ENCODE data around the gene TPM2.

GRCh38 chr9:35712762-35713400 is 23.2 kb upstream of the TPM2 start:
- TF ChIP-seq CTCF (IDR thresholded peaks at IDR 0.05) (no peak), POLR2A (IDR thresholded peaks at IDR 0.05) (no peak), POLR2AphosphoS5 (IDR thresholded peaks at IDR 0.05) (peak in 1 of 4 donors; percentile 8)

All from sigmoid colon (tissue), 4 donors.